ENCODE measurements around the gene USP20.

USP20 gene

DNA sequence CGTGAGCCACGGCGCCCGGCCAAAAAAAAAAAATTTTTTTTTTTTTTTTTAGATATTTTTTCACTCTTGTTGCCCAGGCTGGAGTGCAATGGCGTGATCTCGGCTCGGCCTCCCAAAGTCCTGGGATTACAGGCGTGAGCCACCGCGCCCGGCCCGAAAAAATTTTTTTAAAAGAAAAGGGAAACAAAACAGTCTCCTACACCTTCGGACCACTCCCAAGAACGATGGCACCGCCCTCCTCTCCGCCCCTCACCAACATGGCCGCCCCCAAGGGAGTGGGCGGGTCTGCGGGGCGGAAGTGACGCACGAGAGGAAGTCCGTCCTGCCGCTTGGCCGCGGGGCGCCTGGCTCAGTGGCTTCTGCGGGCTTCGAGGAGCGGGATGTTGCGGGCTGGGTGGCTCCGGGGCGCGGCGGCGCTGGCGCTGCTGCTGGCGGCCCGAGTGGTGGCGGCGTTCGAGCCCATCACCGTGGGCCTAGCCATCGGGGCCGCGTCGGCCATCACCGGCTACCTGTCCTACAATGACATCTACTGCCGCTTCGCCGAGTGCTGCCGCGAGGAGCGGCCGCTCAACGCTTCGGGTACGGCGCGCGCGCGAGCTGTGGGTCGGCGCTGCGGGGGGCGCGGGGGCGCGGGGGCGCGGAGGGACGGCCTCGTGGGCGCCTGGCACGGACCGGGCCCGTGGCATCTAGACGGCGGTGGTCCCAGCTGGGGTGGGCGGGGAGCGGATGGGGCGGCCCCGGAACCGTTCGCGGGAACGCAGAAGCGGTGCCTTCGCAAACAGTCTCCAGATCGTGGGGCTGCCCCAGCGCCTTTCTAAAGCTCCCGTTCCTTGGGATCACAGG lies 32.2 kb upstream of the USP20 start, which contains the start of gene TOR1B (continued):
- TF ChIP-seq, protein P1, sequence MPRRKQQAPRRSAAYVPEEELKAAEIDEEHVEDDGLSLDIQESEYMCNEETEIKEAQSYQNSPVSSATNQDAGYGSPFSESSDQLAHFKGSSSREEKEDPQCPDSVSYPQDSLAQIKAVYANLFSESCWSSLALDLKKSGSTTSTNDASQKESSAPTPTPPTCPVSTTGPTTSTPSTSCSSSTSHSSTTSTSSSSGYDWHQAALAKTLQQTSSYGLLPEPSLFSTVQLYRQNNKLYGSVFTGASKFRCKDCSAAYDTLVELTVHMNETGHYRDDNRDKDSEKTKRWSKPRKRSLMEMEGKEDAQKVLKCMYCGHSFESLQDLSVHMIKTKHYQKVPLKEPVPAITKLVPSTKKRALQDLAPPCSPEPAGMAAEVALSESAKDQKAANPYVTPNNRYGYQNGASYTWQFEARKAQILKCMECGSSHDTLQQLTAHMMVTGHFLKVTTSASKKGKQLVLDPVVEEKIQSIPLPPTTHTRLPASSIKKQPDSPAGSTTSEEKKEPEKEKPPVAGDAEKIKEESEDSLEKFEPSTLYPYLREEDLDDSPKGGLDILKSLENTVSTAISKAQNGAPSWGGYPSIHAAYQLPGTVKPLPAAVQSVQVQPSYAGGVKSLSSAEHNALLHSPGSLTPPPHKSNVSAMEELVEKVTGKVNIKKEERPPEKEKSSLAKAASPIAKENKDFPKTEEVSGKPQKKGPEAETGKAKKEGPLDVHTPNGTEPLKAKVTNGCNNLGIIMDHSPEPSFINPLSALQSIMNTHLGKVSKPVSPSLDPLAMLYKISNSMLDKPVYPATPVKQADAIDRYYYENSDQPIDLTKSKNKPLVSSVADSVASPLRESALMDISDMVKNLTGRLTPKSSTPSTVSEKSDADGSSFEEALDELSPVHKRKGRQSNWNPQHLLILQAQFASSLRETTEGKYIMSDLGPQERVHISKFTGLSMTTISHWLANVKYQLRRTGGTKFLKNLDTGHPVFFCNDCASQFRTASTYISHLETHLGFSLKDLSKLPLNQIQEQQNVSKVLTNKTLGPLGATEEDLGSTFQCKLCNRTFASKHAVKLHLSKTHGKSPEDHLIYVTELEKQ (tag by site-specific recombination; IDR thresholded peaks at IDR 0.05; ENCODE audit: borderline replicate concordance) = no peak
- TF ChIP-seq ZNF423 (tag by site-specific recombination; IDR thresholded peaks at IDR 0.05) (no peak), ZNF223 (tag by site-specific recombination; IDR thresholded peaks at IDR 0.05) (no peak), ZNF521 (tag by site-specific recombination; IDR thresholded peaks at IDR 0.05) (no peak), ZNF10 (tag by site-specific recombination; IDR thresholded peaks at IDR 0.05) (no peak), YY2 (tag by site-specific recombination; IDR thresholded peaks at IDR 0.05) (peak; percentile 87), ZNF426 (tag by site-specific recombination; IDR thresholded peaks at IDR 0.05) (no peak), ZNF664 (tag by site-specific recombination; IDR thresholded peaks at IDR 0.05) (no peak), ZNF544 (tag by site-specific recombination; IDR thresholded peaks at IDR 0.05) (no peak), ZNF600 (tag by site-specific recombination; IDR thresholded peaks at IDR 0.05) (no peak), ZSCAN30 (tag by site-specific recombination; IDR thresholded peaks at IDR 0.05) (peak; percentile 81), MEIS1 (CRISPR knock-in tag; IDR thresholded peaks at IDR 0.05; ENCODE audit: borderline replicate concordance) (no peak), ZNF416 (tag by site-specific recombination; IDR thresholded peaks at IDR 0.05) (no peak), ZNF530 (tag by site-specific recombination; IDR thresholded peaks at IDR 0.05; ENCODE audit: low read depth) (no peak), ZNF510 (tag by site-specific recombination; IDR thresholded peaks at IDR 0.05; ENCODE audit: insufficient replicate concordance) (no peak), ZNF341 (tag by site-specific recombination; IDR thresholded peaks at IDR 0.05; ENCODE audit: low read depth) (no peak), TCF7L2 (IDR thresholded peaks at IDR 0.05; ENCODE audit: borderline replicate concordance, low read depth, low read length) (no peak), REPIN1 (tag by site-specific recombination; IDR thresholded peaks at IDR 0.05; ENCODE audit: low read depth) (no peak), ZNF19 (tag by site-specific recombination; IDR thresholded peaks at IDR 0.05; ENCODE audit: low read depth) (no peak), ZNF548 (tag by site-specific recombination; IDR thresholded peaks at IDR 0.05) (no peak), ZSCAN16 (tag by site-specific recombination; IDR thresholded peaks at IDR 0.05) (no peak), ZNF549 (tag by site-specific recombination; IDR thresholded peaks at IDR 0.05) (no peak), ZNF514 (tag by site-specific recombination; IDR thresholded peaks at IDR 0.05) (no peak), ZBTB21 (tag by site-specific recombination; IDR thresholded peaks at IDR 0.05) (no peak), PRDM1 (tag by site-specific recombination; IDR thresholded peaks at IDR 0.05) (no peak), ZNF624 (tag by site-specific recombination; IDR thresholded peaks at IDR 0.05) (no peak), GLI4 (tag by site-specific recombination; IDR thresholded peaks at IDR 0.05) (no peak), ZNF169 (tag by site-specific recombination; IDR thresholded peaks at IDR 0.05) (no peak), ZNF792 (tag by site-specific recombination; IDR thresholded peaks at IDR 0.05) (no peak), ZNF707 (tag by site-specific recombination; IDR thresholded peaks at IDR 0.05) (no peak)
- TF ChIP-seq, protein P2, sequence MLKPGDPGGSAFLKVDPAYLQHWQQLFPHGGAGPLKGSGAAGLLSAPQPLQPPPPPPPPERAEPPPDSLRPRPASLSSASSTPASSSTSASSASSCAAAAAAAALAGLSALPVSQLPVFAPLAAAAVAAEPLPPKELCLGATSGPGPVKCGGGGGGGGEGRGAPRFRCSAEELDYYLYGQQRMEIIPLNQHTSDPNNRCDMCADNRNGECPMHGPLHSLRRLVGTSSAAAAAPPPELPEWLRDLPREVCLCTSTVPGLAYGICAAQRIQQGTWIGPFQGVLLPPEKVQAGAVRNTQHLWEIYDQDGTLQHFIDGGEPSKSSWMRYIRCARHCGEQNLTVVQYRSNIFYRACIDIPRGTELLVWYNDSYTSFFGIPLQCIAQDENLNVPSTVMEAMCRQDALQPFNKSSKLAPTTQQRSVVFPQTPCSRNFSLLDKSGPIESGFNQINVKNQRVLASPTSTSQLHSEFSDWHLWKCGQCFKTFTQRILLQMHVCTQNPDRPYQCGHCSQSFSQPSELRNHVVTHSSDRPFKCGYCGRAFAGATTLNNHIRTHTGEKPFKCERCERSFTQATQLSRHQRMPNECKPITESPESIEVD (tag by site-specific recombination; IDR thresholded peaks at IDR 0.05) = no peak
- TF ChIP-seq, protein P3, sequence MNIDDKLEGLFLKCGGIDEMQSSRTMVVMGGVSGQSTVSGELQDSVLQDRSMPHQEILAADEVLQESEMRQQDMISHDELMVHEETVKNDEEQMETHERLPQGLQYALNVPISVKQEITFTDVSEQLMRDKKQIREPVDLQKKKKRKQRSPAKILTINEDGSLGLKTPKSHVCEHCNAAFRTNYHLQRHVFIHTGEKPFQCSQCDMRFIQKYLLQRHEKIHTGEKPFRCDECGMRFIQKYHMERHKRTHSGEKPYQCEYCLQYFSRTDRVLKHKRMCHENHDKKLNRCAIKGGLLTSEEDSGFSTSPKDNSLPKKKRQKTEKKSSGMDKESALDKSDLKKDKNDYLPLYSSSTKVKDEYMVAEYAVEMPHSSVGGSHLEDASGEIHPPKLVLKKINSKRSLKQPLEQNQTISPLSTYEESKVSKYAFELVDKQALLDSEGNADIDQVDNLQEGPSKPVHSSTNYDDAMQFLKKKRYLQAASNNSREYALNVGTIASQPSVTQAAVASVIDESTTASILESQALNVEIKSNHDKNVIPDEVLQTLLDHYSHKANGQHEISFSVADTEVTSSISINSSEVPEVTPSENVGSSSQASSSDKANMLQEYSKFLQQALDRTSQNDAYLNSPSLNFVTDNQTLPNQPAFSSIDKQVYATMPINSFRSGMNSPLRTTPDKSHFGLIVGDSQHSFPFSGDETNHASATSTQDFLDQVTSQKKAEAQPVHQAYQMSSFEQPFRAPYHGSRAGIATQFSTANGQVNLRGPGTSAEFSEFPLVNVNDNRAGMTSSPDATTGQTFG (tag by site-specific recombination; IDR thresholded peaks at IDR 0.05; ENCODE audit: borderline replicate concordance) = no peak
- TF ChIP-seq, protein P4, sequence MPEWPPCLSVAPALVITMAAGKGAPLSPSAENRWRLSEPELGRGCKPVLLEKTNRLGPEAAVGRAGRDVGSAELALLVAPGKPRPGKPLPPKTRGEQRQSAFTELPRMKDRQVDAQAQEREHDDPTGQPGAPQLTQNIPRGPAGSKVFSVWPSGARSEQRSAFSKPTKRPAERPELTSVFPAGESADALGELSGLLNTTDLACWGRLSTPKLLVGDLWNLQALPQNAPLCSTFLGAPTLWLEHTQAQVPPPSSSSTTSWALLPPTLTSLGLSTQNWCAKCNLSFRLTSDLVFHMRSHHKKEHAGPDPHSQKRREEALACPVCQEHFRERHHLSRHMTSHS (tag by site-specific recombination; IDR thresholded peaks at IDR 0.05) = no peak

All from HEK293 (cell line).